Activated T-cell treated with anti-CD3 and anti-CD28 coated beads for 1 hour (primary cell): ENCODE results near the gene NUP62.

Experiments used
- DNase-seq: peaks from one replicate; pipeline ENCODE4 v3.0.0-alpha.2; 2020; ENCODE audit warnings: low read depth

The NUP62 gene

DNA sequence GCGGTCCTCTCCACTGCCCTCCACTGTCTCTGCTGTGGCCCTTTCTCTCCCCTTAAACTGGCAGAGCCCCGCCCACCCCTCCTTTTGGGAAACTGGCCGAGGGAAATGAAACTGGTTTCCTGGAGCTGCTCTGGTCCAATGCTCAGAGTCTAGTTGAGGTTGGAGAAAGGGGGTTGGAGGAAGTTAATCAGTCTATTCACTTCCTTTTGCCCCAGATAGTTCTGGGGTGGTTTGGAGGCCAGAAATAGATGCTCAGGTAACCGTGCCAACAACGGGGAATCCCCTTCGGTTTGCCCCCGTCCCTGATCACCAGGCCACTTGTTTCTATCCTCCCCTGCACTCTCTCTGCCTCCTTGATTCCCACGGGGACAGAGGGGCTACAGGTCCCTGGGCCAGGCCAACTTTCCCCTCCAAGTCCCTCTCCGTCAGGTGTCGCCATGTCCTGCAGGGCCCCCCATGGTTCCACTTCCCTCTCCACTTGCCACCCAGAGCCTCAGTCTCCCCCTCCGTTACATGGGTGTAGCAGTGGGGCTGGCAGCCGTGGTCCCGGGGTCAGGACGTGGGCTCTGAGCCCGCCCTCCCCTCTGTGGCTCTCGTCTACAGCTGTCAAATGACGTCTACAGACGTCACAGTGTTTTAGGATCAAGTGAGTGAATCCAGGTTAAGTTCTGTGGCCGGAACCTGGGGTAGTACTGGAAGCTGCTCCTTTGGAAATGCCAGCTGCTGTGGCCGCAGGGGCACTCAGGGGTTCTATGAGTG lies 32.3 kb downstream of the NUP62 start, which contains the start of gene IL4I1:
IL4I1 (minus strand) TSS at position 25 of the 759 bp plus-strand sequence. CDS start 727 bp downstream, outside the sequence.
- peak; percentile 33 for DNase-seq

DNA sequence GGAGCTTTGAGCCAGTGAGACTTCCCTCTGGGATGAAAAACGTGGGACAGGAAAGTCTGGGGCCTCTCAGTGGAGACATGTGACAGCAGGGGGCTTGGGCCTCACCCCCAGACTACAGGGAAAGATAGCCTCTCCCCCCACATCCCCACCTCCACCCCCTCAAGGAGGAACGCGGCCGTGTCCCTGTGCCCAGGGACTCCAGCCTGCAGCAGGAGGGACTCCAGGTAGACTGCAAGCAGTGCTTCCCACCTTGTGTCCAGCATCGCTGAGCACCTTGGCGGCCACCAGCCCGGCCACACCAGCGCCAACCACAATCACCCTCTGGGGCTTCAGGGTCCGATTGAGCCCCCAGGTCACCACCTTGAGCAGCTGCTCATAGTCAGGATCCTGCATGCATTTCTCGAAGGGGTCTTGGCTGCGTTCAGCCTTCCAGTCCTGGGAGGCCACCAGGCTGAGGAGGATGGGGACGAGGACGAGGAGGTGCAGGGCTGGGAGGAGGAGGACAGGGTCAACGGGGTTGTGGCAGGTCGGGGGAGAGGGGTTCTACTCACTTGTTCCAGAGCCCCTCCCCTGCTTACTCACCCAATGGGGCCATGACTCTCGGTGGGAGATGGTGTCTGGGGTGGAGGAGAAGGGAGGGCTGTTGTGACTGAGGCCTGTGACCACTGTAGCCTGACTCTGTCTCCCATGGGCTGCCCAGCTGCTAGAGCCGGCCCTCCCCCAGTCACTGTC lies 33.6 kb downstream of the NUP62 start:
- no peak for DNase-seq

DNA sequence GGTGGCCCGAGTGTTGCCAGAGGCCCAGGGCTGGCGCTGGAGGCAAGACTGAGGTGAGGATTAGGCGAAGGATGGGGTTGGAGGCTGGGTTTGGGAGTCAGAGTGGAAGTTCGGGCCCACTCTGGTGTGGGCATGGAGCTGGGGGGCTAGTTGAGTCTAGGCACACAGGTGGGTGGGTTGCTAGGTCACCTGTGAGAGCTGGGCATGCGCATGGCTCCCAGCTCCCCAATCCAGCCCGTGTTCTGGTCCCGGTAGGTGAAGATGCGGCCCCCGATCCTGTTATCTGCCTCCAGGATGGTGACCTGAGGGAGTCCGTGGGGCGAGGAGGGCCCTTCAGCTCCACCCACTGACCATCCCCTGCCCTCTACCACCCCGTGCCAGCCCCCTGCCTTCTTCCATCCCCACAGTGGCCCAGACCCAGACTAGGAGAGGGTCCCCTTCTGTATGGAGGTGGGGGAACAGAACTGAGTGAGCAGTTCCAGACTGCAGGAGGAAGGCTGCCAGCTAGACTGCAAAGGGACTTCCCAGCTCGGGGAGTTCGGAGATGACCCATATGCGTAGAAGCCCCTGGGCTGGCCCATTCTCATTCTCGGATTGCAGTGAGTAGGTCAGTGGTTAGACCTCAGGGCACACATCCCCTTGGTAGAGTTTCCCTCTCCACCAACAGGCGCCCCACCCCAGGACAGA lies 34.3 kb downstream of the NUP62 start:
- no peak for DNase-seq

DNA sequence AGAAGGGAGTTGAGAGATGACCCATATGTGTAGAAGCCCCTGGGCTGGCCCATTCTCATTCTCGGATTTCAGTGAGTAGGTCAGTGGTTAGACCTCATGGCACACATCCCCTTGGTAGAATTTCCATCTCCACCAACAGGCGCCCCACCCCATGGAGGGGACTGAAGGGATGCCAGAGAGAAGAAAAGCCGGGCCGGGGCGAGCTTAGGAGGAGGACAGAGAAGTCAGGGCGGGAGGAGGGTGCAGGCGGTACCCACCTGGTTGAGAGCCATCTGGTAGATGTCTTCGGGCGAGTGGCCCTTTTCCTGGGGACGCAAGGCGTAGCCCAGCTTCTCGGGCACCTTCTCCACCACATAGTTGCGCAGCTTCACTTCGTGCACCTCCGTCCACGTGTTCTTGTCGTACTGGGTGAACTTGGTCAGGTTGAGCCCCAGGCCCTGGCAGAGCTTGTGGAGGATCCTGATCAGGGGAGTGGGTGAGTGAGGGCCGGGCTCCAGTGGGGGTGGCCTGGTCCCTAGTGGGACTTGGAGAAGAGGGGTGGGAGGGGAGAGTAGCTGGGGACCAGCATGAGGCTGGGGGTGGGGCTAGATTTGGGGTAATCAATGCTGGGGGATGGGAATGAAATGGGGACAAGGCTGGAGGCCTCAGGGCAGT lies 35.2 kb downstream of the NUP62 start:
- no peak for DNase-seq

DNA sequence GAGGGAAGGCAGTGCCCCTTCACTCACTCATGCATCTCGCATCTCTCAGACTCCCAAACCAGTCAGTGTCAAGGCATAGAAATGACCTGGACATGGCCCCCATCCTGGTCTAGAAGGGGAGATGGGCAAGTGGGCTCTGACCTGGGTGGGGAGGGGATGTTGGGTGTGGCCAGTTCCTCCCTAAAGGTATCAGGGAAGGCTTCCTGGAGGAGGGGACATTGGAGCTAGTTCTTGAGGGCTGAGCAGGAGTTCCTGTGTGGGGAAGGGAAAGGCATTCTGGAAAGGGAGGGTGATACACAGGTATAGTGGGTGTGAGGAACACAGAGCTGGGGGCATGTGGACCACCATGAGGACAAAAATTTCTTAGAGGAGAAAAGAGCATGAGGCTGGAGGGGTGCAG lies 36.6 kb downstream of the NUP62 start:
- no peak for DNase-seq

DNA sequence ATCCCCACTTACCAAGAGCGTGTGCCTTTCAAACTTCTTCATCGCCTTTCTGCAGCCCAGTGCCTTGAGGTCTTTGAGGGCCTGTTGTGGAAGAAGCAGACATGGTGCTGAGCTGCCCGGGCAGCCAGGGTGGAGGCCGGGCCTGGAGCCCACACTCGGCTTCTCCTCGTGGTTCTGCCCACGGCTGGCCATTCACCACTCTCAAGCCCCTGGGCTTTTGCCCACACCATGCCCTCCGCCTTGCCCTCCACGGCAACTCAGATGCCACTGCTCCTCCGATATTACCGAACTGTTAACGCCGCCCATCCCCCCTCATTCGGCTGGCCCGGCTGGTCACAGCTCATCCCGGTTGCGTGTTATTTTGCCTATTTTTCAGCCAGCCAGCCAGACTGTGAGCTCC lies 37.9 kb downstream of the NUP62 start:
- no peak for DNase-seq

DNA sequence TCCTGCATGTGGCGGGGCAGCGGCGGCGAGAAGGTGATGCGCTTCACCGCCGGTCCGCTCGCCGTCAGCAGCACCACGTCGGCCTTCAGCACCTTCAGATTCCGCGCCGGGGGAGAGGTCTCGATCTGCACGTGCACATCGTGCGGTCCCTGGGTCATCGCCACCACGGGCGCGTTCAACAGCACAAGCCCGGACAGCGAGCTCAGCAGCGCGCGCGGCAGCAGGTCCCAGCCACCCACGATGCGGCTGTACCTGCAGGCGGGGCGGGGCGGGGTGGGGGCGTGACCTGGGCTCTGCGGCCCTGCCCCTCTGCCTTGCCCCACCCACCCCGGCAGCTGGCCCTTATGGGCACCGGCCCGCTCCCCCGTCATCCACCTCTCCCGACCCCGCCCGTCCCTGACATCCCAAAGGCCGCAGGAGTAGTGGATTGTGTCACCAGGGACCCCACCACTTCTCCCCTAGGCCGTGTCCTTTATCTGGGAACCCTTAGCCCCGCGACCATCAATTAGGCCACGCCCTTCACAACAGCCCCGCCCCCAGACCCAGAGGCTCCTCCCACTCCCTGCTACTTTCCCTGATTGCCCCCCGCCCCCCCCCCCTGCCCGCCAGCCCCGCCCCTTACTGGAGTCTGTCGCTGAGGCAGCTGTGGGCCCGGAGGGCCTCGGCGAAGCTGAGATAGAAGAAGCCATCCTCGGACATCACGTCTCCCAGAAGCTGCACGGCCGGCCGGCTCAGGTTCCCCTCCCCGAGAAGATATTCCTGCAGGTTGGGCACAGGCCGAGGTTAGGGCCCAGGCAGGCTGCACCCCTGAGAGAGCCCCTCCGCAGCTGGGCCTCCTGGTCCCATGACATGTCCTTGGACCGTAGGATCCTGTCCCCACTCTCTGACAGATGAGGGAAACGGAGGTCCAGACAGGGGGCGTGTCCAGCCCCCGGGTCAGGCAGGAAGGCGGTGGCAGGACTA lies 38.7 kb downstream of the NUP62 start:
- peak; percentile 58 for DNase-seq

DNA sequence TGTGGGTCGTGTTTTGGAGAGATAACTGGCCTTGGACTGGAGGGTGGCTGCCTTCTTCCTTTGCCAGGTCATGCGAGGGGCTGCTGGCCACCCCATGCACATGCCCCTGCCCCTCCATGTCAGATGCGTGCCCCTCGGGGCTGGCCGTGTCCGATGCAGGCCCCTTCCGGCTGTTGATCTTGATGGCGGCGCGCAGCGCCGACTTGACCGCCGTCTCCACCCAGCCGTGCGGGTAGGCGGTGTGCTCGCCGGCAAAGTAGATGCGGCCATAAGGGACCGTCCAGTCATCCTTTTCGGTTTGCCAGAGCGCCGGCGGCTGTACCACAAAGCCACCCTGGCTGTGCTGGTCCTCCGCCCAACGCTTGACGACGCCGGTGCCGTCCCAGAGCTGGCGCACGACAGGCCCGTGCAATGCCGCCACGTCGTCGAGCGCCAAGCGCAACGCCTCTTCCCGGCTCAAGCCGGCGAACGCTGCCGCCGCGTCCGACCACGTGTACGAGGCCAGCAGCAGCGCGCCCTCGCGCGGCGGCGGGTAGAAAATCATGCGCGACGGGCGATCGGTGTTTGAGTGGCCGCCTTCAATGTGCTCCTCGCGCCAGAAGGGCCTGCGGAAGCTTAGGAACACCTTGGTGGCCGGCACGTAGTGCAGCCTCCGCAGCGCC lies 39.5 kb downstream of the NUP62 start:
- DNase-seq = peak; percentile 66

DNA sequence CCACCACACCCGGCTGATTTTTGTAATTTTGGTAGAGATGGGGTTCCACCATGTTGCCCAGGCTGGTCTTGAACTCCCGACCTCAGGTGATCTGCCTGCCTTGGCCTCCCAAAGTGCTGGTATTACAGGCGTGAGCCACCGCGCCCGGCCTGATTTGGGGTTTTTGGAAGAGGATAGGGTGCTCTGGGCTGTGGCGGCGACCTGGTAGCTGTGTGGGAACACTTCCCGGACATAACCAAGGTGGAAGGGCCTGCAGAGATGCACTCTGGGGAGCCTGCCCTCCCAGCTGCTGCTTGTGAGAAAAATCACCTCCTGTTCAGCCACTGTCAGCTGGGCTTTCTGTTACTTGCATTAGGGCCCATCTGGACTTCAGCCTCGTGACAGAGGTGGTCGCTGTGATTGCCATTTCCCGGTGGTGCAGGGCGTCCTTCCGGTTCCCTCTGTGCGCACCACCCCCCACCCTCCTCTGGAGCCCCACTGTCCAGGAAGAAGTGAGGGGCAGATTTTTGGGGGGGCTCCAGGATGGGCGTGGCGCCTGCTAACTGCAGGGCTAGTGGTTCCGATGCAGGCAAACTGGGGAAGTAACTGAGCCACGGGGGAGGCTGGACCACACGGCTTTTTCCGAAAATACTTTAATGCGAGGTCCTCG lies 40.1 kb downstream of the NUP62 start:
- no peak for DNase-seq

DNA sequence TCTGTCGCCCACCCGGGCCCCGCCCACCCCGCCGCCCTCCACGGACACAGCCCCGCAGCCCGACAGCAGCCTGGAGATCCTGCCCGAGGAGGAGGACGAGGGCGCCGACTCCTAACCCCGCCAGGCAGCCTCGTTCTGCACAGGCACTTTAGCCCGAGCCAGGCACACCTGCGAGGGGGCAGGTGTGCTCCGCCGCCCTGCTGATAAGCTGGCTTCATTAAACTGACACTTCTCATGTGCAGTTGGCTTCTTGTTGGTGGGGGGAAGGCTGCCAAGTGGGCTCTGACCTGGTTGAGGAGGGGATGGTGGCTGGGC lies 40.8 kb downstream of the NUP62 start:
- no peak for DNase-seq

DNA sequence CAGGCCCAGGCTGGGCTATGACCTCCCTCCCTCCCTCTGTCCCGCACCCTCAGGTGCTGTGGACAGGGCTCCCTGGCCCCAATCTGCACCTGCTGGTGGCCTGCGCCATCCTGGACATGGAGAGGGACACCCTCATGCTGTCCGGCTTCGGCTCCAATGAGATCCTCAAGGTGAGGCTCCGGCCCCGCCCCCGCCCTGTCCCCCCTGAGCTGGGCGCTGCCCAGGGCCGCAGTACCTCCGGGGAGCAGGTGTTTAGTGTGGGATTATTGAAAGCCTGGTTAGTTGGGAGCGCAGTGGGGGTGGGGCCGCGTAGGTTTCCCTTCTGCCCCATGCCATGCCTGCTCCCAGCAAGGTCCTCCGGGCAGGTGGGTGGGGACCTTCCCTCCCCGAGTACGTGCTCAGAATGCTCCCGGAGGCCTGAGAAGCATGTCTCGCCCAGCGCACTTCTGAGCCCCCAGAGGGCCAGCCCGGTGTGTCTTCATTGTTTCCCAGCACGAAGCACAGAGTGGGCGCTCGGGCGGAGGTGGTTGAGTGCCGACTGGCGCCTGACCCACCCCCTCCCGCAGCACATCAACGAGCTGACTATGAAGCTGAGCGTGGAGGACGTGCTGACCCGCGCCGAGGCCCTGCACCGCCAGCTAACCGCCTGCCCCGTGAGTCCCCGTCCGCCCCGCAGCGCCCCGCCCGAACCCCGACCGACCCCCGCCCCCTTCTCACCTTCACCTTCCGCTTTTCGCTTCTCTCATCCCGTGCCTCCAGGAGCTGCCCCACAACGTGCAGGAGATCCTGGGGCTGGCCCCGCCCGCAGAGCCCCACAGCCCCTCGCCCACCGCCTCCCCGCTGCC lies 41.4 kb downstream of the NUP62 start:
- DNase-seq = no peak

DNA sequence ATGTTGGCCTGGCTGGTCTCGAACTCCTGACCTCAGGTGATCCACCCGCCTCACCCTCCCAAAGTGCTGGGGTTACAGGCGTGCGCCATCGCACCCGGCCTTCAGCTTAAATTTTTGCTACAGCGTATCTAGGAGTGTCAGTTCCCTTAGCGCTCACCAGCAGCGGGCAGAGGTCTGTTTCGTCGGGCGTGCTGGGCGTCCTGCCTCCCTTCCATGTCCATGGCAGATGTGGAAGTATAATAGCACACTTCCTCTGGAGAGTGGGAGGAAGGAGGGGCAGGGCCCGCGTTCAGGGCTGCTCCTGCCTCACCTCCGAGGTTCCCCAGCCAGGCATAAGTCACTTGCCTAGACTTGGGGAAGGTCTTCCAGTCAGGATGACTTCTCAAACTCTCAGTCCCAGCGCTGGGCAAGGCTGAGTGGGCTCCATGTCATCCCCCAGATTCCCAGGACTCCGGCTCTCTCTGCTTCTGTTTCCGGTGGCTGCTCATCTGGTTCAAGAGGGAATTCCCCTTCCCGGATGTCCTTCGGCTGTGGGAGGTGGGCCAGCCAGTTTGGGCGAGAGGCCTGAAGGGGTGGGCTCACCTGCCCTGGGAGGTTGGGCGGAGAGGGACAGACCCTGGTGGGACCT lies 42.2 kb downstream of the NUP62 start:
- DNase-seq = no peak

DNA sequence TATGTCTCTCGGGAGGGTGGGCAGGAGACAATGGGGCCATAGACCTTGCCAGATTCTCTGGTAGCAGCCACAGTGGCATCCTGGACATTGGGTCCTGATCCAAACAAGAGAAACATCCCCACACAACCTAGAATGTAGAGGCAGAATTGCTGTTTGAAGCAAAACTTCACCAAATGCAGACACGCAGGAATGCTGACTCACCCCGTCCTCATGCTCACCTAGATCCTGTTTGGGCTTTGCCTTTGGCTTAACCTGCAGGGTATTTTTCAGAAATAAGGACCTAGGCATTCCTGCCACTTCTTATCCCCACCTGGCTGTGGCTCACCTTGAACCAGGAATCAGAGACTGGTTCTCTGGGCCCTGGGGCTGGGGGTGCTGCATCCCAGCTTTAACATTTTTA lies 44.5 kb downstream of the NUP62 start:
- DNase-seq = no peak

DNA sequence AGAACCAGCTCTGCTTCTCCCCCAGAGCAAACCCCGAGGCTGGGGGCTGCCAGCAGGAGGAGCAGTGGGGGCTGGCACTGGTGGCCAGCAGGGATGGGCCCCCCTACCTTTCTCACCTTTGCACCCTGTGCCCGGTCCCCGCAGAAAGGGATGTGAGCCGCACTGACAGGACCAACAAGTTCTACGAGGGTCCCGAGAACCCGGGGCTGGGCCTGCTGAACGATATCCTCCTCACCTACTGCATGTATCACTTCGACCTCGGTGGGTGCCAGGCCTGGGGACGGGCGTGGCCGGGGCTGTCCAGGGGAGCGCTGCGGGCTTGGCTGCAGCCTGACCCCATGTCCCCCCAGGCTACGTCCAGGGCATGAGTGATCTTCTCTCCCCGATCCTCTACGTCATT lies 45.2 kb downstream of the NUP62 start:
- DNase-seq = no peak

DNA sequence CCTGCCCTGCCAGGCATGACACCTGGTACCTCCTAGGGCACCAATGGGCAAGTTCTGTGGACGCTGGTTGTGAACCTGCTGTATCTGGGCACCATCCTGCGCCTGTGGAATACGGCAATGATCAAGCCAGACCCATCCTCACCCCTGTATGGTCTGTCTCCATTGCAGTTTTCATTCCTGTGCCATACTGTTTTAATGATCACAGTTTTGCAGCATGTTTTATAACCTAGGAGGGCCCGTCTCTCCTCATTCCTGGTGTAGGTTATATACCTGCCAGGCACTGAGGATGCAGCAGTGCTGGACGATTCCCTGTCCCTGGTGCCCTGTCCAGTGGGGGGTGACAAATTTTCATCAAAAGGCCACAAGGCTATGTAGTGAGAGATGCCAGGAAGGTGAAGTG lies 46.2 kb downstream of the NUP62 start:
- no peak for DNase-seq

DNA sequence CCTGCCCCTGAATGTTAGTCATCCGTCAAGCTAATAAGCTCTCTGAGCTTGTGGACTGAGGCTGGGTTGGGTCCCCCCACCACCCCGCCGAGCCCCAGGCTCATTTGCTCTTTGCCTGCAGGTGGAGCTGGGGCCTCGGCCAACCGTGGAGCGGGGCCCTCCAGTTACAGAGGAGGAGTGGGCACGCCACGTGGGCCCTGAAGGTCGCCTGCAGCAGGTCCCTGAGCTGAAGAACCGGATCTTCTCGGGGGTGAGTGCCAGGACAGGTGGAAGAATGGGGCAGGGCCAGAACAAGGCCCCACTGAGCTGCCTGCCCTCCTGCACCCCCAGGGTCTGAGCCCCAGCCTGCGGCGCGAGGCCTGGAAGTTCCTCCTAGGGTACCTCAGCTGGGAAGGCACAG lies 46.7 kb downstream of the NUP62 start:
- DNase-seq = no peak

DNA sequence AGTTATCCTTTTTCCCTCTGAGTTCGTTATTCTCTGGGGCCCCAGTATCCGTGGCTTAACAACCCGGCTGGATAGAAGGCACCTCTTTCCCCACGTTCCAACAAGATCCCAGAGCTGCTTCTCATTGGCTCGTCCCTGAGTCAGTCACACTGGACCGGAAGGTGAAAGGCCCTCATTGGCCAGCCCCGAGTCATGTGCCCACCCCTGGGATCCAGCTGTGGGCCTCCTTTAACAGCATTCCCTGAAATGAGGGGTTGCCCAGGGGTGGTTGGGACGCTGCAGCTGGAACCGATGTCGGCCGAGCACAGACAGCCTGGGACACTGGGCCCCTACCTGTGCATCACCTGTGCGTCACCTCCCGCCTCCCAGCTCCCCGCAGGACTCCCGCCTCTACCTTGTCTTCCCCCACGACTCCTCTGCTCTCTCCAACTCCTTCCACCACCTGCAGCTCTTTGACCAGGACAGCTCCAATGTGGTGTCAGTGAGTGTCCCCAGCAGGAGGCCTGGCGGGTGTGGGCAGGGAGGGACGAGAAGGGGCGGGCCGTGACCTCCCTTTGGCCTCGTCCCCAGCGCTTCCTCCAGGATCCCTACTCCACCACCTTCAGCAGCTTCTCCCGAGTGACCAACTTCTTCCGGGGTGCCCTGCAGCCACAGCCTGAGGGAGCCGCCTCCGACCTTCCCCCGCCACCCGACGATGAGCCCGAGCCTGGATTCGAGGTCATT lies 47.5 kb downstream of the NUP62 start:
- DNase-seq = no peak

DNA sequence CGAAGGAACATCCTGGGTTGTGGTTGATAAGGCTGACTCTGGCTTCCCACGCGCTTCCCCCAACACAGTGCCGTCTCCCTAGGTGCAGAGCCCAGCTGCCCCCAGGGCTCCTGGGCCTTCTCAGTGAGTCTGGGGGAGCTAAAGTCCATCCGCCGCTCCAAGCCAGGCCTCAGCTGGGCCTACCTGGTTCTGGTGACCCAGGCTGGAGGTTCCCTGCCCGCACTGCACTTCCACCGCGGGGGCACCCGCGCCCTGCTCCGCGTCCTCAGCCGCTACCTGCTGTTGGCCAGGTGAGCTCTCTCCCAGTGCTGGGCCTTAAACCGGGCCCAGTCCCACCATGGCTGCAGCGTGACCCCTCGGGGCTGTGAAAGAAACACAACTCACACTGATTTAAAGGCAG lies 48.1 kb downstream of the NUP62 start:
- no peak for DNase-seq
